Endodermal cell (in vitro differentiated cells): ENCODE measurements around the gene HEPHL1. TPM values are rescaled to one million over a fixed set of nuclear protein-coding genes. Genes with fewer than 3 reads are reported as not detected.

Experiments
- DNase-seq: peaks from one replicate; pipeline ENCODE4 v3.0.0-alpha.2; 2017
- H3K27ac ChIP-seq: 2 replicates; pipeline ENCODE4 v1.5.1; 2013; ENCODE audit warnings: mild to moderate bottlenecking, low read depth, low read length, moderate library complexity
- H3K27me3 ChIP-seq: 2 replicates; pipeline ENCODE4 v1.6.1; 2013; ENCODE audit warnings: mild to moderate bottlenecking, low read length, moderate library complexity; ENCODE audit not compliant: insufficient read depth, control insufficient read depth, poor library complexity, severe bottlenecking
- H3K36me3 ChIP-seq: 2 replicates; pipeline ENCODE4 v1.7.0; 2013; ENCODE audit warnings: mild to moderate bottlenecking, low read length, moderate library complexity; ENCODE audit not compliant: control insufficient read depth, insufficient read depth
- H3K4me1 ChIP-seq: one replicate; pipeline ENCODE4 v1.7.0; 2013; ENCODE audit warnings: low read length; ENCODE audit not compliant: control insufficient read depth, insufficient read depth
- H3K4me3 ChIP-seq: 2 replicates; pipeline ENCODE4 v1.5.1; 2013; ENCODE audit warnings: mild to moderate bottlenecking, low read length, moderate library complexity
- H3K9ac ChIP-seq: 2 replicates; pipeline ENCODE4 v1.6.1; 2013; ENCODE audit warnings: mild to moderate bottlenecking, low read length, moderate library complexity; ENCODE audit not compliant: poor library complexity, severe bottlenecking; ENCODE audit errors: extremely low read depth
- H3K9me3 ChIP-seq: 2 replicates; pipeline ENCODE4 v1.6.1; 2013; ENCODE audit warnings: mild to moderate bottlenecking, low read length, moderate library complexity; ENCODE audit not compliant: control insufficient read depth
- H3K27ac Mint-ChIP-seq: 2 replicates; pipeline ENCODE4 v1.8.0; 2020; ENCODE audit warnings: mixed read lengths
- H3K27me3 Mint-ChIP-seq: 2 replicates; pipeline ENCODE4 v1.8.0; 2021; ENCODE audit warnings: mild to moderate bottlenecking, mixed read lengths; ENCODE audit not compliant: insufficient read depth
- H3K36me3 Mint-ChIP-seq: 2 replicates; pipeline ENCODE4 v1.8.0; 2020; ENCODE audit warnings: low read depth, mixed read lengths
- H3K4me1 Mint-ChIP-seq: 2 replicates; pipeline ENCODE4 v1.8.0; 2020; ENCODE audit warnings: mixed read lengths
- H3K4me3 Mint-ChIP-seq: 2 replicates; pipeline ENCODE4 v1.8.0; 2020; ENCODE audit warnings: mild to moderate bottlenecking, moderate library complexity, mixed read lengths
- H3K9me3 Mint-ChIP-seq: 2 replicates; pipeline ENCODE4 v1.8.0; 2020; ENCODE audit warnings: mild to moderate bottlenecking, mixed read lengths
- CTCF ChIP-seq: fragments of 200-600 bp; sonication (generic); conservative IDR thresholded peaks from 2 replicates; pipeline ENCODE4 v1.5.0; 2021; ENCODE audit warnings: antibody characterized with exemption, mild to moderate bottlenecking
- WGBS, 2 experiments: methylation state at CpG; one replicate each; pipeline versions ENCODE4 v1.1.5 to v1.1.7; 2013; ENCODE audit warnings: missing lambda C conversion rate in 2 of 2, mixed read lengths in 1 of 2; ENCODE audit not compliant: insufficient coverage in 1 of 2, insufficient read length in 1 of 2; 5-methylcytosine and 5-hydroxymethylcytosine counted together
- total RNA-seq, 2 donors: library from RNA; stranded (reverse); fragmentation: NEBNext Ultra II Directional in 1 of 2; extraction: Animal tissue kit (Norgen Biotek cat#: 25700) in 1 of 2; gene quantifications; 2 replicates in 1 of 2; 3 replicates in 1 of 2; pipeline ENCODE4 v1.2.1, GENCODE V29; 2021

HEPHL1 gene
- total RNA-seq, 2 donors from 2014 or later: not detected

GRCh38 chr11:94100253-94100652 lies 79.1 kb downstream of the HEPHL1 start:
- H3K27me3 Mint-ChIP-seq: peaks cover 4% of the 10 kb centered on the region
- no peaks in the 10 kb centered on the region for H3K4me1 Mint-ChIP-seq
- H3K4me3 Mint-ChIP-seq: no peak overlapping the region
- Histone ChIP-seq H3K27me3 (no peaks in the 10 kb centered on the region), H3K9me3 (peaks cover 7% of the 10 kb centered on the region), H3K9ac (no peak overlapping the region), H3K27ac (no peak overlapping the region), H3K4me1 (no peaks in the 10 kb centered on the region), H3K4me3 (no peak overlapping the region), H3K36me3 (no peaks in the 10 kb centered on the region)
- H3K9me3 Mint-ChIP-seq: peaks cover 33% of the 10 kb centered on the region
- TF ChIP-seq CTCF: no peak
- H3K36me3 Mint-ChIP-seq: peaks cover 3% of the 10 kb centered on the region
- DNase-seq: no peak
- H3K27ac Mint-ChIP-seq: no peak overlapping the region

GRCh38 chr11:94103471-94103870 lies 82.3 kb downstream of the HEPHL1 start:
- Histone ChIP-seq H3K4me3 (no peak overlapping the region), H3K4me1 (no peaks in the 10 kb centered on the region), H3K27ac (no peak overlapping the region), H3K36me3 (no peaks in the 10 kb centered on the region), H3K9ac (no peak overlapping the region), H3K9me3 (peaks cover 7% of the 10 kb centered on the region), H3K27me3 (no peaks in the 10 kb centered on the region)
- peaks cover 28% of the 10 kb centered on the region for H3K9me3 Mint-ChIP-seq
- no peaks in the 10 kb centered on the region for H3K27me3 Mint-ChIP-seq
- no peak for TF ChIP-seq CTCF
- peaks cover 5% of the 10 kb centered on the region for H3K4me1 Mint-ChIP-seq
- peaks cover 3% of the 10 kb centered on the region for H3K36me3 Mint-ChIP-seq
- 88% methylated on average over 1 of the region's 1 CpG; no CpG with 5 or more reads in 1 of the 2 experiments for WGBS, 2 experiments
- no peak for DNase-seq
- no peak overlapping the region for H3K27ac Mint-ChIP-seq
- no peak overlapping the region for H3K4me3 Mint-ChIP-seq

- H3K36me3 ChIP-seq: no peaks in the 10 kb centered on the region
- H3K9me3 ChIP-seq: peaks cover 7% of the 10 kb centered on the region
- no peak for TF ChIP-seq CTCF
- no peaks in the 10 kb centered on the region for H3K4me1 ChIP-seq
- Mint-ChIP-seq H3K9me3 (peaks cover 16% of the 10 kb centered on the region), H3K4me3 (no peak overlapping the region), H3K27me3 (peaks cover 2% of the 10 kb centered on the region), H3K36me3 (peaks cover 2% of the 10 kb centered on the region), H3K4me1 (peaks cover 5% of the 10 kb centered on the region), H3K27ac (no peak overlapping the region)
- H3K27ac ChIP-seq: no peak overlapping the region
- no peak overlapping the region for H3K4me3 ChIP-seq
- no peaks in the 10 kb centered on the region for H3K27me3 ChIP-seq
- DNase-seq: no peak
- no peak overlapping the region for H3K9ac ChIP-seq
Observed at GRCh38 chr11:94104734-94105133, 83.6 kb downstream of the HEPHL1 start.
